HepG2 (cell line): Measurements from ENCODE around the gene SPATA25. TPM values are rescaled to one million over a fixed set of nuclear protein-coding genes. Genes with fewer than 3 reads are reported as not detected.
A peak's percentile ranks its signal among the peaks of the same experiment; 100 is the strongest.

Experiments
- ATAD3A ChIP-seq: sonication (generic); formaldehyde crosslinking; IDR thresholded peaks from 2 replicates; pipeline ENCODE4 v1.4.0; 2020; ENCODE audit warnings: missing genetic modification reagents
- GLI4 ChIP-seq: sonication (generic); formaldehyde crosslinking; IDR thresholded peaks from 2 replicates; pipeline ENCODE4 v1.5.1; 2020; ENCODE audit warnings: missing genetic modification reagents, mild to moderate bottlenecking, moderate library complexity, borderline replicate concordance
- HNF4G ChIP-seq, 2 experiments: sonication (generic) in 1 of 2; formaldehyde crosslinking in 1 of 2; IDR thresholded peaks; 2 replicates each; pipeline versions ENCODE4 v1.4.0 to v1.6.1; 2011 to 2020; ENCODE audit warnings: borderline replicate concordance in 2 of 2, low read depth in 2 of 2, mild to moderate bottlenecking in 2 of 2, low read length in 1 of 2, missing genetic modification reagents in 1 of 2, moderate library complexity in 1 of 2
- JUNB ChIP-seq: sonication (generic); formaldehyde crosslinking; IDR thresholded peaks from 2 replicates; pipeline ENCODE4 v1.8.0; 2022; ENCODE audit warnings: missing genetic modification reagents, mild to moderate bottlenecking, borderline replicate concordance
- MZF1 ChIP-seq: sonication (generic); formaldehyde crosslinking; IDR thresholded peaks from 2 replicates; pipeline ENCODE4 v1.8.1; 2023; ENCODE audit warnings: mild to moderate bottlenecking, missing genetic modification reagents, borderline replicate concordance
- NCOA2 ChIP-seq: sonication (generic); formaldehyde crosslinking; IDR thresholded peaks from 2 replicates; pipeline ENCODE4 v1.8.0; 2022; ENCODE audit warnings: inconsistent platforms
- NFKB2 ChIP-seq: sonication (generic); formaldehyde crosslinking; IDR thresholded peaks from 2 replicates; pipeline ENCODE4 v1.4.0; 2020; ENCODE audit warnings: missing genetic modification reagents, borderline replicate concordance
- NFYB ChIP-seq: sonication (generic); formaldehyde crosslinking; IDR thresholded peaks from 2 replicates; pipeline ENCODE4 v1.4.0; 2020; ENCODE audit warnings: missing genetic modification reagents
- PITX1 ChIP-seq: sonication (generic); formaldehyde crosslinking; IDR thresholded peaks from 2 replicates; pipeline ENCODE4 v1.5.1; 2020; ENCODE audit warnings: mild to moderate bottlenecking, missing genetic modification reagents
- RFX5 ChIP-seq: IDR thresholded peaks from 2 replicates; pipeline ENCODE4 v1.6.1; 2011; ENCODE audit warnings: low read depth, low read length, improper control_type of control experiment
- RNF2 ChIP-seq: fragments of 450-650 bp; conservative IDR thresholded peaks from 2 replicates; pipeline ENCODE4 v1.6.1; 2016; ENCODE audit warnings: low read depth
- RXRA ChIP-seq: sonication (generic); formaldehyde crosslinking; IDR thresholded peaks from 2 replicates; pipeline ENCODE4 v1.5.1; 2020; ENCODE audit warnings: missing genetic modification reagents
- THAP7 ChIP-seq: sonication (generic); formaldehyde crosslinking; IDR thresholded peaks from 2 replicates; pipeline ENCODE4 v1.8.1; 2023; ENCODE audit warnings: mild to moderate bottlenecking, missing genetic modification reagents
- THAP9 ChIP-seq: sonication (generic); formaldehyde crosslinking; IDR thresholded peaks from 2 replicates; pipeline ENCODE4; 2020; ENCODE audit warnings: missing genetic modification reagents, mild to moderate bottlenecking, borderline replicate concordance
- ZFYVE20 ChIP-seq: sonication (generic); formaldehyde crosslinking; IDR thresholded peaks from 2 replicates; pipeline ENCODE4 v1.8.0; 2023; ENCODE audit warnings: low read depth, mild to moderate bottlenecking, moderate library complexity, missing genetic modification reagents, borderline replicate concordance
- ZNF644 ChIP-seq: IDR thresholded peaks from 2 replicates; pipeline ENCODE4 v1.6.1; 2016; ENCODE audit warnings: low read depth
- ZNF7 ChIP-seq: IDR thresholded peaks from 2 replicates; pipeline ENCODE4 v1.6.1; 2016; ENCODE audit warnings: missing biosample characterization, missing genetic modification reagents
- ZNF749 ChIP-seq: sonication (generic); formaldehyde crosslinking; IDR thresholded peaks from 2 replicates; pipeline ENCODE4 v1.8.0; 2022; ENCODE audit warnings: mild to moderate bottlenecking, missing genetic modification reagents, moderate library complexity, borderline replicate concordance
- ZNF782 ChIP-seq: sonication (generic); formaldehyde crosslinking; IDR thresholded peaks from 2 replicates; pipeline ENCODE4 v1.4.0; 2020; ENCODE audit warnings: missing genetic modification reagents, mild to moderate bottlenecking, borderline replicate concordance
- ZNF790 ChIP-seq: sonication (generic); formaldehyde crosslinking; IDR thresholded peaks from 2 replicates; pipeline ENCODE4 v1.8.0; 2022; ENCODE audit warnings: missing genetic modification reagents, mild to moderate bottlenecking, borderline replicate concordance
- ZNF883 ChIP-seq: sonication (generic); formaldehyde crosslinking; IDR thresholded peaks from 2 replicates; pipeline ENCODE4 v1.5.1; 2020; ENCODE audit warnings: mild to moderate bottlenecking, missing genetic modification reagents; ENCODE audit errors: not compliant biosample characterization
- polyA plus RNA-seq, 8 experiments: library from polyadenylated mRNA; depleted of rRNA in 3 of 8; stranded (reverse) in 7 of 8; unstranded in 1 of 8; fragments of >200 nt; fragmentation: Illumina TruSeq in 4 of 8; extraction: Trizol in 4 of 8; gene quantifications; 2 replicates each; pipeline versions ENCODE4 v1.2.1 to v1.2.3, GENCODE V29; 2011 to 2016; ENCODE audit warnings: low read depth in 4 of 8, missing spikeins in 1 of 8, mixed read lengths in 1 of 8; ENCODE audit not compliant: insufficient read depth in 1 of 8
- total RNA-seq, 5 experiments: library from RNA; depleted of rRNA; stranded (reverse); fragments of >200 nt; fragmentation: Illumina TruSeq; extraction: Trizol; gene quantifications; 2 replicates each; pipeline ENCODE4 v1.2.3, GENCODE V29; 2016; ENCODE audit warnings: low read depth in 1 of 5
- TF ChIP-seq, protein P1 (sequence below): IDR thresholded peaks from 2 replicates; pipeline ENCODE4 v1.6.1; 2016; ENCODE audit warnings: missing genetic modification reagents, missing compliant biosample characterization
- TF ChIP-seq, protein P2 (sequence below): sonication (generic); formaldehyde crosslinking; conservative IDR thresholded peaks from 2 replicates; pipeline ENCODE4 v1.8.0; 2022; ENCODE audit warnings: mild to moderate bottlenecking, moderate library complexity, missing genetic modification reagents

Gene SPATA25
- total and polyA plus RNA-seq, 2 of the 13 experiments (the other 11 are each of a cell fraction or from before 2014, with no cell fraction given) = 4.8 to 7.6 TPM

GRCh38 chr20:45909817-45910669 is 22.6 kb upstream of the SPATA25 start (continued):
- peak; percentile 11; the same call in 1 of the 2 replicates for TF ChIP-seq NFKB2 (CRISPR knock-in tag)
- peak; percentile 95 for TF ChIP-seq RXRA (CRISPR knock-in tag)
- TF ChIP-seq MZF1 (CRISPR knock-in tag) = no peak
- peak; percentile 67; the same call in 1 of the 2 replicates for TF ChIP-seq NCOA2 (CRISPR knock-in tag)
- TF ChIP-seq RFX5 = no peak
- TF ChIP-seq, protein P1, sequence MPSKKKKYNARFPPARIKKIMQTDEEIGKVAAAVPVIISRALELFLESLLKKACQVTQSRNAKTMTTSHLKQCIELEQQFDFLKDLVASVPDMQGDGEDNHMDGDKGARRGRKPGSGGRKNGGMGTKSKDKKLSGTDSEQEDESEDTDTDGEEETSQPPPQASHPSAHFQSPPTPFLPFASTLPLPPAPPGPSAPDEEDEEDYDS = no peak
- TF ChIP-seq, protein P2, sequence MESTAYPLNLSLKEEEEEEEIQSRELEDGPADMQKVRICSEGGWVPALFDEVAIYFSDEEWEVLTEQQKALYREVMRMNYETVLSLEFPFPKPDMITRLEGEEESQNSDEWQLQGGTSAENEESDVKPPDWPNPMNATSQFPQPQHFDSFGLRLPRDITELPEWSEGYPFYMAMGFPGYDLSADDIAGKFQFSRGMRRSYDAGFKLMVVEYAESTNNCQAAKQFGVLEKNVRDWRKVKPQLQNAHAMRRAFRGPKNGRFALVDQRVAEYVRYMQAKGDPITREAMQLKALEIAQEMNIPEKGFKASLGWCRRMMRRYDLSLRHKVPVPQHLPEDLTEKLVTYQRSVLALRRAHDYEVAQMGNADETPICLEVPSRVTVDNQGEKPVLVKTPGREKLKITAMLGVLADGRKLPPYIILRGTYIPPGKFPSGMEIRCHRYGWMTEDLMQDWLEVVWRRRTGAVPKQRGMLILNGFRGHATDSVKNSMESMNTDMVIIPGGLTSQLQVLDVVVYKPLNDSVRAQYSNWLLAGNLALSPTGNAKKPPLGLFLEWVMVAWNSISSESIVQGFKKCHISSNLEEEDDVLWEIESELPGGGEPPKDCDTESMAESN (CRISPR knock-in tag) = no peak
- TF ChIP-seq NFYB = no peak
- no peak for TF ChIP-seq ATAD3A (CRISPR knock-in tag)
- TF ChIP-seq ZNF883 (CRISPR knock-in tag) = no peak
- TF ChIP-seq PITX1 (CRISPR knock-in tag) = no peak
- 0 out of 2 replicates have a peak, but pooled peaks have one; percentile 22 for TF ChIP-seq HNF4G (IDR thresholded peaks at IDR 0.05; ENCODE audit: borderline replicate concordance, low read depth, low read length)
- TF ChIP-seq HNF4G (CRISPR knock-in tag; IDR thresholded peaks at IDR 0.05; ENCODE audit: borderline replicate concordance, low read depth) = peak; percentile 21; the same call in 1 of the 2 replicates
- TF ChIP-seq THAP9 (CRISPR knock-in tag) = peak; percentile 54; the same call in 1 of the 2 replicates
- no peak for TF ChIP-seq ZFYVE20 (CRISPR knock-in tag)
- no peak for TF ChIP-seq ZNF7
- TF ChIP-seq ZNF782 (CRISPR knock-in tag) = 0 out of 2 replicates have a peak, but pooled peaks have one; percentile 24
- TF ChIP-seq GLI4 (CRISPR knock-in tag) = no peak
- no peak for TF ChIP-seq ZNF790 (CRISPR knock-in tag)
- no peak for TF ChIP-seq JUNB (CRISPR knock-in tag)
- 0 out of 2 replicates have a peak, but pooled peaks have one; percentile 58 for TF ChIP-seq ZNF749 (CRISPR knock-in tag)
- TF ChIP-seq THAP7 (CRISPR knock-in tag) = no peak
- TF ChIP-seq ZNF644 (CRISPR knock-in tag) = 0 out of 2 replicates have a peak, but pooled peaks have one; percentile 31
- TF ChIP-seq RNF2 = 0 out of 2 replicates have a peak, but pooled peaks have one; percentile 17
